Measurements from ENCODE around the gene CAMTA2. TPM values are rescaled to one million over a fixed set of nuclear protein-coding genes. Genes with fewer than 3 reads are reported as not detected.

The CAMTA2 gene
- polyA plus RNA-seq, 1 donor, result 27.3 TPM

GRCh38 chr17:4948166-4948930 lies 39.1 kb downstream of the CAMTA2 start, which contains the start of gene PFN1:
TSS of gene PFN1 (minus strand) at chr17:4948530. CDS start at chr17:4948394, 136 bp downstream.
- DNase-seq (ENCODE audit: low read depth), result peak; percentile 88

GRCh38 chr17:4947411-4948165 lies 39.9 kb downstream of the CAMTA2 start:
- no peak for DNase-seq (ENCODE audit: low read depth)

GRCh38 chr17:4947010-4947410 lies 40.5 kb downstream of the CAMTA2 start:
- DNase-seq (ENCODE audit: low read depth), result no peak

GRCh38 chr17:4946312-4946976 lies 41.0 kb downstream of the CAMTA2 start:
- no peak for DNase-seq (ENCODE audit: low read depth)

- DNase-seq (ENCODE audit: low read depth), result no peak
Measured at GRCh38 chr17:4945944-4946280, 41.6 kb downstream of the CAMTA2 start.

GRCh38 chr17:4945176-4945943 lies 42.1 kb downstream of the CAMTA2 start:
- DNase-seq (ENCODE audit: low read depth), result no peak

GRCh38 chr17:4944554-4945175 lies 42.8 kb downstream of the CAMTA2 start:
- DNase-seq (ENCODE audit: low read depth), result no peak

GRCh38 chr17:4944163-4944553 lies 43.3 kb downstream of the CAMTA2 start:
- DNase-seq (ENCODE audit: low read depth), result no peak

GRCh38 chr17:4942760-4943508 lies 44.5 kb downstream of the CAMTA2 start:
- no peak for DNase-seq (ENCODE audit: low read depth)

- no peak for DNase-seq (ENCODE audit: low read depth)
Measured at GRCh38 chr17:4941319-4941610, 46.2 kb downstream of the CAMTA2 start.

- peak; percentile 79 for DNase-seq (ENCODE audit: low read depth)
Measured at GRCh38 chr17:4940555-4941318, 46.7 kb downstream of the CAMTA2 start.

- peak; percentile 99 for DNase-seq (ENCODE audit: low read depth)
Measured at GRCh38 chr17:4939796-4940554, 47.5 kb downstream of the CAMTA2 start, which contains the start of the genes RNF167 and SLC25A11. TSS of gene RNF167 (plus strand) at chr17:4940268. CDS start at chr17:4940910, 642 bp downstream. TSS of gene SLC25A11 (minus strand) at chr17:4940046. CDS start at chr17:4939910, 136 bp downstream.

- DNase-seq (ENCODE audit: low read depth), result no peak
Measured at GRCh38 chr17:4939546-4939795, 48.0 kb downstream of the CAMTA2 start.

GRCh38 chr17:4938688-4939545 lies 48.6 kb downstream of the CAMTA2 start:
- no peak for DNase-seq (ENCODE audit: low read depth)

- no peak for DNase-seq (ENCODE audit: low read depth)
Measured at GRCh38 chr17:4938069-4938491, 49.4 kb downstream of the CAMTA2 start.

- no peak for DNase-seq (ENCODE audit: low read depth)
Measured at GRCh38 chr17:4937553-4937952, 49.9 kb downstream of the CAMTA2 start.

- no peak for DNase-seq (ENCODE audit: low read depth)
Measured at GRCh38 chr17:4936436-4936835, 51.0 kb downstream of the CAMTA2 start.

- no peak for DNase-seq (ENCODE audit: low read depth)
Measured at GRCh38 chr17:4935650-4936049, 51.8 kb downstream of the CAMTA2 start.

Data from forelimb muscle (tissue), 1 donor.